Superior temporal gyrus (tissue), 1 donor: ENCODE results near the gene SMG6.
"Not testable (repeated sequence)": the region's sequence is repeated elsewhere in the genome, so short reads cannot be mapped to it uniquely, and the experiment has no call there.

Experiments
- DNase-seq: peaks from one replicate; pipeline ENCODE4 v3.0.0-alpha.2; 2016; ENCODE audit errors: extremely low spot score

SMG6 gene

DNA sequence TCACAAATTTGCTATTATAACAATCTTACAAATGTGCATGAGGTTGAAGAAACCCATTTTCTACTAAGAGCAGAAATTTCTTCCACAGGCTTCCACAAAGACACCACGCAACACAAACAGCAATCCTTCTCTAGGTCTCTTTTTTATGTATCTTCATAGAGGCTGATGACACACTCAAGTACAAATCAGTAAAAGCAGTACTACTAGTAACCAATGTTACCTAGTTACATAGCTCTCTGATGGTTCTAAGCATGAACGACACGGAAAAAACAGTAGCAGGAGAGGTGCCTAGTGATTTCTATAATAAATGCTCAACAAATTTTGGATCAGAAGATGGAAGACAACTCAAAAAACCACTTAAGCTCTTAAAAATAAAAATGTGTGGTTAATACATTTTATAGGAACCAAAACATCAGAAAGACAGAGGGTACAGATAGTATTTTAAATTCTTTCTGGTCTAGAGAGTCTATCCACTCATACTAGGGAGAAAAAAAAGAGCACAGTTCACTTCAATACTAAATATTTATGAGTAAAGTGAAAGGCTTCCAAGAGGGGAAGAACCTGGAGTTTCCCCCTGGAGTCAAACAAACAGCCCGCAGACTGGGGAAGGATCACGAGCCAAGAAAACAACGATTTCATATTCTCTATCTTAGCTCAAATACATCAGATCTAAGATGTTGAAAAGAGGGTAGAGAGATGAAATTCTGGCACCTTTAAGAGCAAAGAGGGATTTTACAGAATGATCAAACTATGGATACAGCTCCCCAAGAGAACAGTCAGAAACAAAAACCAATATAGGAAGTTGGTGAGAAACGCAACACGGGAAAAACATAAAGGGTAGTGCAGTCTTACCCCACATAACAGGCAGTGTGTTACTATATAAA is 40.2 kb downstream of the SMG6 start:
- DNase-seq, result no peak

DNA sequence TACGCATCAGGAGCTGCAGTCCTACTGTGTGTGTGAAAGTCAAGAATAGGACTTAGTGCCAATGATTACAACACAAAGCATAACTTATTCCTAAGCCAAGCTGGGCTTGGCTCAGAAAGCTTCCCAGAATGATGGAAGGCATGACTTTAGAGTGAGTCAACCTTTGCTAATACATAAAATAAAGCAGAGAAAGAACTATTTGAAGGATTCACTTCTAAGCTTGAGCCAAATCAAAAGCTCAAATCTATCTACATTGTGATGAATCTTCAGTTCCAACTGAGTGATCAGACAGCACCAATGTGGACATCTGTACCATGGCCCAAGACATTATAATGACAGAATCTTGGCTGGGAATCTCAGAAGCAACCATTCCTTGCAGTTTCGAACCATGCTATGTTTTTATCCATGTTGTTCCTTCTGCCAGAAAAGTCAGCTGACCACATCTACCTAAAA is 41.4 kb downstream of the SMG6 start:
- DNase-seq, result no peak

DNA sequence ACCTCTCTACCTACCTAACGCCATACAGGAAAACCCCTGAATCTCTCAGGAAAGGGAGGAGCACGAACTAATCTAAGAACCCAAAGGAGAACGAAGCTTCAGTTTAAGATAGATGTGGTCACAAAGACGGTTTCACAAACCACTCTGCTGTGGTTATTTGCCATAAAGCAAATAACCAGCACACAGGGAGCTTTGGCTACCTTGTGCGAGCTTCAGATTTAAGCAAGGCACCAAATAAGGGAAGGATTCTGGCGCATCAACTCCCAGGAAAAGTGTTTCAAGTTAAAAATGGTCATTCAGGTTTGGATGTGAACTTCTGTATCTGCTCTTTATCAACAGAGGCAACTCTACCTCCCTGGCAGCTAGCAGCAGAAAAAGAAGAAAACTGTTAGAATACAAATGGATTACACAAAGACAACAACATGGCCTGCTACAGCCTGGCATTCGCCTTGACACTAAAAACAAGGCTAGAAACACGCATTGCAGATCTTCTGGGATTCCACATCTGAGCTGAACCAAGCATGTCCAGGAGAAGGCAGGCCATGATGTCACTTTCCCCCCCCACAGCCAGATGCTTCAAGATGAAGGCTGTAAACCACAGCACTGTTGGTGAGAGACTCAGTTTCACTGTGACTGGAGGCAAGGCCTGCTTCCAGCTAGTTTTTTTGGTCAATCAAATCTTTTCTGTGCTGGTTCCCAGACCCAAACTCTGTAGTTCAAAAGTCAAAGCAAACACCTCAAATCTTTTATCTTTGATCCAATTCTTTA is 43.6 kb downstream of the SMG6 start:
- DNase-seq, result no peak

DNA sequence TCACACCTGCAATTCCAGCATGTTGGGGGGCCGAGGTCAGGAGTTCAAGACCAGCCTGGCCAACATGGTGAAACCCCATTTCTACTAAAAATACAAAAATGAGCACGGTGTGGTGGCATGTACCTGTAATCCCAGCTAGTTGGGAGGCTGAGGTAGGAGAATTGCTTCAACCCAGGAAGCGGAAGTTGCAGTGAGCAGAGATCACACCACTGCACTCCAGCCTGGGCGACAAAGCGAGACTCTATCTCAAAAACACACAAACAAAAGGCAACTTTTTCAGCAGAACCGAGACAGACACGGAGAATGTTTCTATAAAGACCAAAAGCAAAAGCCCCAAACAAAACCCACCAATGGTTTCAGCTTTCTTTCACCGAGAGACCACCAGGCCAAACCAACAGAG is 44.8 kb downstream of the SMG6 start:
- not testable (repeated sequence) for DNase-seq

DNA sequence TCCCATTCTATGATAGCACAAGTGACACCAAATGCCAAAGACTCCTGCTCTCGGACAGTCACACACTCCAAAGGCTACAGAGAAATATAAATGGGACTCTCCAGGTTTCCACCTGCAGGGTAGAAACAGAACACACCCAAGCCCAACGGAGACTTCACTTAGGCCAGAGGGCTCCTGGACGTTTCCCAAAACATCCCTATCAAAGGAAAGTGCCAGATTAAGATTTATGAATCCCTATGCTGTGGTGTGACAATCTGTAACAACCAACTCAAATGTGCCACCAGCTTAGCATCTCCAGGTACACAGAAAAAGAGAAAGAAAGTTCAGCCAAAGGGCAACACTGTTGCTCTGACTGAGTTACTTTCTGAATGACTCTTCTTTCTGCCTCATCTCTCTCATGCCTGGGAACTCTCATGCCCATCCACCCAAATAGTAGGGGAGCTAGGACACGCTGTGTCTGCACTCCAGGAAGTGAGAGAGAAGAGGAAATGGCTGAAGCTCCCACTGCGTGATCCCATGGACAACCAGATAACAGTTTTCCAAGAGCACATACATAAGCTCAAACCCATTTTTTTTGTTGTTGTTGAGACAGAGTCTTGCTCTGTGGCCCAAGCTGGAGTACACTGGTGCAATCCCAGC is 49.7 kb downstream of the SMG6 start:
- no peak for DNase-seq

DNA sequence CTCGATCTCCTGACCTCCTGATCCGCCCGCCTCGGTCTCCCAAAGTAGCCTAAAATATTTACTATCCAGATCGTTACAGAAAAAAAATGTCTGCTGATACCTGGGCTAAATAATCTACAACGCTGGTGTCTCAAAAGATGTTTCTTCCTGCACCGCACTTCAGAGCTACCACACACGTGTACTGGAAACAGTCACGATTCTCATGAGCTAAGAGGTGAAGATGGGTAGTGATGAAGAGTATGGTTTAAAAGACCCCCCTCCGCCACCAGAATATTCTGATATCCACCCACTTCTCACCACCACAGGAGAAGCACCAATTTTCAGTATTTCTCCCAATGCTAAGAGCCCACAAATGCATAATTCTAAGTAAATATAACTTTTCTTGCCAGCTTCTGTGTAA is 50.2 kb downstream of the SMG6 start:
- DNase-seq, result no peak

DNA sequence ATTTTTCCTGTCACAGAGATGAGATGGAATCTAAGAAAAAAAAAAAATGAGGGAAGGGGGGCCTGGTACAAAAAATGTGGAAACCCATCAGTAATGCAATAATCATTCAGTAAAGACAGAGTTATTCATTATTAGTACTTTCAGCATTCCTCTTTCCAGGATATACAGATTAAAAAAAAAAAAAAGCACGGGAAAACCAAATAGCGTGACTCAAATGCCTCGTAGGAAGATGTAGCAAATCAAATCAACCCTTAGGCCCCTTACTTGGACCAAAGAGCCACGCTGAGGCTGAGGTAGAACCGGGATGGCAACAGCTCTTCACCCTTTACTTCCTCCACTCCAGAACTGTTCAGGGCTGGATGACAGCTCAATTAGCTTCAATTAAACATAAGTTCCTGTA is 52.5 kb downstream of the SMG6 start:
- DNase-seq, result no peak

DNA sequence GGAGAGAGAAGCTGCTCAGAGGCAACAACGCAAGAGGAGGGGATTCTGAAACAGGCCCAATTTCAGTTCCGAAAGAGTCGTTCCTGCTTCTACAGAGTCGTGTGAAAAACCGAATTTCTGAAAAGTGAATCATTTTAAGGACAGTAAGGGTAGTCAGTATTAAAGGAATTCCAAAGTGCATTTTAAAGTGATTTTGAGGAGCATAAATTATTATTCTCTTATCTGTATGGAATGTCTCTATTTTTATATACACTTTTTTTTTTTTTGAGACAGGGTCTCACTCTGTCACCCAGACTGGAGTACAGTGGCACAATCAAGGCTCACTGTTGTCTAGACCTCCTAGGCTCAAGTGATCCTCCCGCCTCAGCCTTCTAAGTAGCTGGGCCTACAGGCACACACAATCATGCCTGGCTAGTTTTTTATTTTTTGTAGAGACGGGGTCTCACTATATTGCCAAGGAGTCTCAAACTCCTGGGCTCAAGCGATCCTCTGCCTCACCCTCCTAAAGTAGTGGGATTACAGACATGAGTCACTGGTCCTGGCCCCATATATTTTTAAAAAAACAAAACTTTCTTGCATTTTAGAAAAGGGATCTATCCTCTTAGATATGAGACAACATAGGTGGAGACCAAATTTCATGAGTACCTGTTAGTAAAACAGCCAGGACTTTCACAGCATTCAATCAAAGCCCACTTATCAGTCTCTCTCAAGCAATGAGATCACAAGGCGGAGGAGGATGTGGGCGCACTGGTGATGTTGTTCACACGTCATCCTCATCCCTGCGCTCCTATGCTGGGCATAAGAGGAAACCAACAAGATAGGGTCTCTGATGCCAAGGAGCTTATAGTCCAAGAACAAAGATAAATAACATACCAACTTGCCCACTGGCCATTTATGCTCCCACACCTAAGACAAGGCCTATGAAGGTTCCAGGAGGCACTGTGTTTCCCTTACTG is 53.2 kb downstream of the SMG6 start:
- no peak for DNase-seq

DNA sequence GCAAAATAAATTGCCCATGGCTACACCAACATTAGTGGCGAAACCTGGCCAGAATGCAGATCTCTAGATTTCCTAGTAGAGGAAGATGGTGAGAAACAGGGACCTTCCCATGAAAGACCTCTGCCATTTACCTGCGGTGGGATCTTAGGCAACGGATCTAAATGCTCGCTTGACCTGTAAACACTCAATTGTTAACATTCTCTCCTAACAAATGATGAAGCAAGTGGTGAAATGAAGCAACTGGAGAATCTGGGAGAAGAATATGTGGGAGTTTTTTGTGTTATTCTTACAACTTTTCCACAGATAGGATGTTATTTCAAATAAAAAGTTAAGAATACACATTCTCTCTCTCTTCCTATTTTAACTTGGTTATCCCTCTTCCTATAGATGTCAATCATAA is 56.6 kb downstream of the SMG6 start:
- DNase-seq, result no peak

DNA sequence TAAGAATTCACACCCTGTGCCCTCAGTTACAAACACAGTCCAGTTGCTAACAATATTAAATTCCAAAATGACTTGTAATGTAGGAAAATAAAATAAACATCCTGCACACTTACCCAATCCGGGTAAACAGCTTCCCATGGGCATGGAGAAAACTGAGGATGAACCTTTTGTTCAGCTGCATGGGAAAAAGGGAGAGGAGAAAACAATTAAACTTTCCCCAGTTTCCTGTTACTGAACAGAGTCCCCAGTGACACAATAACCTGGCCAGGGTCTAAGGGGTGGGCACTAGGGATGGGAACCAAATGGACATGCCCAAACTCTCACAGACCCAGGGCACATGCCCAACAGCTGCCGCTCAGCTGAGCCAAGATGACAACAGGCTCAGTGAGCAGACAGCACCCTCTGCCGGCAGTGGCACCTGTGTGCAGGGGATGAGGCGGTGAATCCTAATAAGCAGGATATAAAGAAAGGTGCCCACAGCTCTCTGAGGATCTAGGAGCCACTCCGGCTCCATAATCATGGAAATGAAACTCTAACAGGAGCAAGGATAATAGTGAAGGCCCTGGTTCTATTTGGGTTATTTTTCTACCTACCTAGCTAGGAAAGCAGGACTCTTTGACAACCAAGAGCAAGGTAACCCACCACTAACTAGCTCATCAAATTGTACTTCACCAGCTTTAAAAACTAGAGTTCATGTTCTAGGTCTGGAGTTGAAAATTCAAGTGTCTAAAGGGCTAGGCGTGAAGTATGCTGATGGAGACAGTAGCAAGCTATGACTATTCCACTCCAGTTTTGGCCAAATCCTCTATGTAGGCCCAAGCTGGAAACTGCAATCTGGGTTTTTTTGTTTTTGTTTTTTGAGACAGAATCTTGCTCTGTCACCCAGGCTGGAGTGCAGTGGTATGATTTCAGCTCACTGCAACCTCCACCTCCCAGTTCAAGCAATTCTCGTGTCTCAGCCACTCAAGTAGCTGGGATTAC is 58.8 kb downstream of the SMG6 start:
- peak; percentile 91 for DNase-seq

DNA sequence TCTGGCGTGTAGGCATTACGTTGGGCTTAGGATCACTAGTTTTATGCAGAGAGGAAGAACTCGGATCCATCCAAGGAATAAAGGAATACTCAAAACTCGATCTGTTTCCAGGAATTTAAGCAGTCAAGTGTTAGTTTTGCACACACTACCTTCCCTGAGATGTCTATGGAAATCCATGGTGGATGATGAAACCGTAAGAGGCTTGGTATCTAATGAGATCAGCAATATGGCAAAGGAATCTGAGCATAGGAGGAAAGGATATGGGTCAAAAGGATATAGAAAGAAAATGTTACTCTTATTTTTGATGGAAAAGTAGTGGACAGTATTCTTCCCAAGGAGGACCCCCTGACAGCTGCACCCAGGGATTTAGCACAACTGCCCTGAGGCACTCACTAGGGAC is 59.6 kb downstream of the SMG6 start:
- no peak for DNase-seq

DNA sequence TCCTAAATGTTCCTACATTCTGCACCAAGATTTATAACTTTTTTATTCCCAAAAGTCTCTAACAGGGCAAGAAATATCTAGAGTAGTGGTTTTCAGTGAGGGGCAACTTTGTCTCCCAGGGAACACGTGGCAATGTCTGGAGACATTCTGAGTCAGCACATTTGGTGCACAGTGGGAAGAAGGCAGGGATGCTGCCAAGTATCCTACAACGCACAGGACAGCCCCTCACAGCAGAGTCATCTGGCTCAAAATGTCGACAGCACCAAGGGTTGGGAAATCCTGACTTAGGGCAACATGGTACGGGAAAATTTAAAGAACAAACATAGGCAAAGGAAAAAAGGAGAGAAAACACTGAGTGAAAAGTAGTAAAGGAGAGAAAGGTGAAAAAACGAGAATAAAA is 61.8 kb downstream of the SMG6 start:
- no peak for DNase-seq

DNA sequence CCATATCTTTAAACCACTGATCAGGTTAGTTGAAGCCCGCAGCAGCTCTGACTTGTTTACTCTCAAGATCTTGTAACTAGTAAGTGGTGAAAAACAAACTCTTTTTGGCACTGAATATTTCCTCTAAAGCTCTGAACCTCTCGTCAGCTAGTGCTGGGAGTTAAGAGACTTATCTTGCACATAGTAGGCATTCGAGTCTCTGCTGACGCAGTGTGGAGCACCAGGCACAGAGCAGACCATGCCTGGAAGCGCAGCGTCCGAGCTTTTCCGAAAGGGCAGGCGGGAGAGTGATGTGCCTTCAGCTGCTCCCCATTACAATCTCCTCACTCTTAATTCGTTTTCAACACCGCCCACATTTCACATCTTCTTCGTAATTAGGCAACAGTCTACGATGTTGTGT is 63.0 kb downstream of the SMG6 start:
- DNase-seq, result no peak

DNA sequence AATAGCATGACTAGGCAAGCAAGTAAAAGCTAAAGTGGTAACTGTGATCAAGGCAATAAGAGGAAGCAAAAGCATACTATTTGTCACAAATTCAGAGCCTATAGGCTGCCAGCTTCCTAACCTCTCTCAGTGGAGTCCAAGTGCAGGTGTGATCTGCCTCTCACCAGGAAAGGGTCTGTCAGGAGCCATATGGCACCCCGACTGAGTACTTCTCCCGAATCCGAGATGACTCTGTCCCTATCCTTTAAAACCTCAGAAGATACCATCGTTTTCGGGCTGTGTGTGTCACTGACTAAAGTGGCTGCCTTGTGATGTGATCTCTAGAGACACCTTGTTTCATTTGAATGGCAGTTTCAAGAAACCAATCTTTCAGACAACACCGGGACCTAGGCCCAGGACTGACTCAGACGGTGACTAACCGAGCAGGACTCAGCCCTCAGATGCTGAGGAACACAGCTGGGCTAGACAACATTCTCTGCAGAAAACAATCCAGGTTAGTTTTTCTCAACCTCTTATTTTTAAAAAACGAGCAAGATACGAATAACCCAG is 63.6 kb downstream of the SMG6 start:
- DNase-seq, result no peak

DNA sequence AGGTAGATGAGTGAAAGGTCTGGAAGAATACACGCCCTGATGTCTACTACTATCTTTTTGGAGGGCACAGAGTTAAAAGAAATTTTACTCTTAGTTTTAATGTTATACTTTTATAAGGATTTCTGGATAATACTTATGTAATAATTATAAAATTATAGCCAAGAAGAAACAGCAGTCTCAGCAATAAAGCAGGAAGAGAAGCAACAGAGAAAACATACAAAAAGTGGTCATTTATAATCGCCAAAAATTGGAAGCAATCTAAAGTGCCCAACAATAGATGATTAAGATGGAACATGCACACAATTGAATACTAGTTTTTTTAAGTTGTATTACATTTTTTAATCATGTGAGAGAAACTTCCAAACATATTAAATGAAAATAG is 64.4 kb downstream of the SMG6 start:
- DNase-seq, result no peak

DNA sequence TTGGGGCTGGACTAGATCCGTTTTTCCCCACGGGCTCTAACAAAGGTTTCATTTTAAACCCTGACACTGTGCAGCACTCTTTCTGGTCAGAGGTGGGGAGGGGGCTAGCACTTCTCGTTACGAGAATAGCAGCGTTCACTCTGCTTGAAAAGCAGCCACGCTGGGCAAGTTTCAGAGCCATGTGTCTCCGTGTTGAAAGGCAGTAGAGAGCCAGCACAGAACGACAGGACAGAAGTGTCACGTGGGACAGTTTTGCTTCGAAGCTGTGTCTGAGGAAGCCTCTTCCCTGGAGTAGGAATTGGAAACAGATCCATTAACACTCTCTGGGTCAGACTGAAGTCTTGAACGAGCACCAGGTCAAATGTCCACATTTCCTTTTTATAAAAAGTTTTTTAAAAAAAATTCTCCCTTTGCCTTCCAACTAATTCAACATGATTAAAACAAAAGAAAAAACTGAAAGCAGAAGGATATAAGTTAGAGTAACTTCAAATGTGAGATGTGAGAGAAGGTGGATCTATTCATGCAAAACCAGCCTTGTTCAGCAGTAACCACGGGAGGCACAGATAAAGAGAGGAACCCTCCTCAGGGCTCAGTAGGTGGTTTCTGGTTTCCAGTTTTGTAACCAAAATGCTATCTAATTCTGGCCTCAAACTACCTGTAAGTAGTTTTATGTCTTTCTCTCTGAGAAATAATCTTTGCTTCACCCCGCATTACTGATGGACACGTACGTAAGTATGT is 65.0 kb downstream of the SMG6 start:
- peak; percentile 64 for DNase-seq

DNA sequence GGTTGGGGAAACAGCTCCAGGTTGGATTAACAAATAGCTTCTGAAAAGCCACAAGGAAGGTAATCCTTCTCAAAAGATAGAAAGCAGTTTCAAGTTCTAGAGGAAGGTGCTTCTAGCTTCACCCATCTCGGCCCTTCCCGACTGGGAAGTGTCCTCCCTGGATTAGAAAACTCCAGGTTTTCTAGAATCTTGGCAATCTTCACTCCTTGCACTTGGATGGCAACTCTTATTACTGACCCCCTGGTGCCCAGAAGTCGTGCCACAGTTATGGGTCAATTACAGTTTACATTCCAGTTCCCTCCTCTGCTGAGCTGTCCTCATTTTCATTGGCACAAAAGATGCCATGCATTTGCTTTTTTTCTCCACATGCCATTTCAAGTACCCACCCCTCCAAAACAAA is 65.6 kb downstream of the SMG6 start:
- no peak for DNase-seq

DNA sequence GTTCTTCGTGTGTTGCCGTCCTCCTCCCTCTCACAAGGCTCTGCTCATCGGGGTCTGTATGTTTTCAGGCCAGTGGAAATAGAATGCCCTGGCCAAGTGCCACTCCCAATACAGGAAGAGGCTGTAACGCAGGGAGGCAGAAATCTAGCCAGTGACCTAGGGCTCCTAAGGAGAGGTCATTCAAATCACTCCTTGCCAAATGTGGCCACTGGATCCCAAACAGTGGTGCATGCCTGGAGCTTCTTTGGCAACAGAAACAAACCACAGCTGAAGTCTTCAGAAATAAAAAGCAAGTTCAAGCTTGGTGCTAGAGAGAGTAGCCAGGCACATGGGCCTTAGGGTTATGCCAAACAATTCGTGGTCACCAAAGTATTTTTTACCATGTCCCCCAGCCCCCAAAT is 66.1 kb downstream of the SMG6 start:
- no peak for DNase-seq

DNA sequence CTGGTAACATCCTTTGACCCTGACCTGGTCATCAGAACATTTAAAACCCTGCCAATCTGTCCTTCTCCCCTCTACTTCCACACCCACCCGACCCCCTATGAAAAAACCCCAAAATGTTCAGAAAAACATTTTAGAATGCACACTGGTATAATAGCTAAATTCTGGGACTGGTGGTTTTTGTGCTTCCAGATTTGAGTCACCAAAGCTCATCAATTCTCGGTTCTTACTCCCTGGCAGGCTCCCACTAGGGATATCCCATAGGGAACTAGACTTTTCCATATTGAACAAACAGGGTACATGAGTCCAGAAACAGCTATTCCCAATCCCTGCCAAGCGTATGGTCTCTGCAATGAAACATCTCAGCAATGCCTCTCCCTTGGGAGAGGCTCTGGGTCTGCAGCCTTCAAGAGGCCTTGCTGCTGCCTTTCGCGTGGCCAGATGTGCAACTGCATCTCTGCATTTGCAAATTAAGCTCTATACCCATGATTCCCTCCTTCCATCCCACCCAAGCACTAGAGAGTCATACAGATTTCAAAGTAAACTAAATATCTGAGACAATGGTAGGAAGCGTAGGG is 67.7 kb downstream of the SMG6 start:
- DNase-seq, result no peak
